GM18867 (cell line): Measurements from ENCODE around the gene LOXHD1.

Source experiments
- ATAC-seq: cut with Tn5 transposase; IDR thresholded peaks from one replicate; pipeline ENCODE4 v1.9.1; 2021; ENCODE audit warnings: mild to moderate bottlenecking, moderate library complexity; ENCODE audit not compliant: unreplicated experiment

LOXHD1 gene, protein sequence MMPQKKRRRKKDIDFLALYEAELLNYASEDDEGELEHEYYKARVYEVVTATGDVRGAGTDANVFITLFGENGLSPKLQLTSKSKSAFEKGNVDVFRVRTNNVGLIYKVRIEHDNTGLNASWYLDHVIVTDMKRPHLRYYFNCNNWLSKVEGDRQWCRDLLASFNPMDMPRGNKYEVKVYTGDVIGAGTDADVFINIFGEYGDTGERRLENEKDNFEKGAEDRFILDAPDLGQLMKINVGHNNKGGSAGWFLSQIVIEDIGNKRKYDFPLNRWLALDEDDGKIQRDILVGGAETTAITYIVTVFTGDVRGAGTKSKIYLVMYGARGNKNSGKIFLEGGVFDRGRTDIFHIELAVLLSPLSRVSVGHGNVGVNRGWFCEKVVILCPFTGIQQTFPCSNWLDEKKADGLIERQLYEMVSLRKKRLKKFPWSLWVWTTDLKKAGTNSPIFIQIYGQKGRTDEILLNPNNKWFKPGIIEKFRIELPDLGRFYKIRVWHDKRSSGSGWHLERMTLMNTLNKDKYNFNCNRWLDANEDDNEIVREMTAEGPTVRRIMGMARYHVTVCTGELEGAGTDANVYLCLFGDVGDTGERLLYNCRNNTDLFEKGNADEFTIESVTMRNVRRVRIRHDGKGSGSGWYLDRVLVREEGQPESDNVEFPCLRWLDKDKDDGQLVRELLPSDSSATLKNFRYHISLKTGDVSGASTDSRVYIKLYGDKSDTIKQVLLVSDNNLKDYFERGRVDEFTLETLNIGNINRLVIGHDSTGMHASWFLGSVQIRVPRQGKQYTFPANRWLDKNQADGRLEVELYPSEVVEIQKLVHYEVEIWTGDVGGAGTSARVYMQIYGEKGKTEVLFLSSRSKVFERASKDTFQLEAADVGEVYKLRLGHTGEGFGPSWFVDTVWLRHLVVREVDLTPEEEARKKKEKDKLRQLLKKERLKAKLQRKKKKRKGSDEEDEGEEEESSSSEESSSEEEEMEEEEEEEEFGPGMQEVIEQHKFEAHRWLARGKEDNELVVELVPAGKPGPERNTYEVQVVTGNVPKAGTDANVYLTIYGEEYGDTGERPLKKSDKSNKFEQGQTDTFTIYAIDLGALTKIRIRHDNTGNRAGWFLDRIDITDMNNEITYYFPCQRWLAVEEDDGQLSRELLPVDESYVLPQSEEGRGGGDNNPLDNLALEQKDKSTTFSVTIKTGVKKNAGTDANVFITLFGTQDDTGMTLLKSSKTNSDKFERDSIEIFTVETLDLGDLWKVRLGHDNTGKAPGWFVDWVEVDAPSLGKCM (N-terminal part only)

GRCh38 chr18:46657115-46657955 lies at the start of gene LOXHD1:
LOXHD1 (minus strand) TSS chr18:46657220; CDS start chr18:46657033, 187 bp downstream.
- ATAC-seq: no peak

DNA sequence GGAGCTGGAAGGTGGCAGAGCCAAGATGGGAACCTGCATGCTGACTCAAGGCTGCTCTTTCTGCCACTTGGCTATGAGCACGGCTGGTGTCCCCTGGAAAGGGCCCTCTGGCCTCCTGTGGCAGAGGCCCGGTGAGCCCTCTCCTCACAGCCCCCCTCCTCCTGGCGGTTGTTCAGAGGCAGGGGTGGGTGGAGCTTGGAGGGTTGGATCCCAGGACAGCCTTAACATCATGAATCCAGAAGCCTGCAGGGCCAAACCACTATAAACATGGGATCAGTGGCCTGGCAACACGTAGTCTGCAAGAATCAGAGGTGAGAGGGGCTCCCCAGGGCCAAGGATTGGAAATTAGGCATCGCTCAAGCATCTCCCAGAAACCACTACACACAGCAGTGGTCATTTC lies 48.5 kb upstream of the LOXHD1 start:
- no peak for ATAC-seq

DNA sequence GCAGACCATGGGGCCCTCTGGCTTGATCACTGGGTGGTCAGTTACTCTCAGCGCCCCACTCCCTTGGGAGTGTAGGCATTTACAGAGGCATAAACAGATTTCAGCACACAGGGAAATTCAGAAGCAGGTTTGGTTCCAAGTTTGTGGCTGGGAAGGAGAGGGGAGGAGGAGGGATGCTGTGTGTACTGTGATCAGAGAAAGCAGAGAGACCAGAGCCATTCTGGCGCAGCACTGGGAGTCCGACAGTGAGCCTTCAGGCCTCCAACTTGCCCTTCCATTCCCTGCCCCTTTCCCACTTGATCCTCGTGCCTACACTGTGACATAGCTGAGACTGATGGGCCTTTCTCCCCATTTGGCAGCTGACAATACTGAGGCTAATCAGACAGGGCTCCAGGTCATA lies 47.8 kb upstream of the LOXHD1 start:
- no peak for ATAC-seq

DNA sequence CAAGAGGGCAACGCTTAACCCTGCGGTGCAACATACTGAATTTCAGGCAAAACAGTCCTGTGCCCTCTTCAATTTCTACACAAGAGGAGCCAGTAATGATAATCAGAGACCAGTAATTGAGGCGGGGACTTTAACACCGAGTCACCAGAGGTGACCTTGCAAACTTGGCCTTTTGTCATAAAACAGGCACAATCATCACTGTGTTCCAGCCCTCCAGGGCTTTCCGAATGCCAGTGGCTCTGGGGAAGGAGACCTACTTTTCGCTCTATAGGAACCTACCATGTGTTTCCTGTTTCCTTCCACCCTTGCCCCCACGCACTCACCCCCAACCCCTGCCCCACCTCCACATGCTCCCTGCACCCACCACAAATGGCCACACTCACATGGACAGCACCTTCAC lies 47.2 kb upstream of the LOXHD1 start:
- no peak for ATAC-seq

DNA sequence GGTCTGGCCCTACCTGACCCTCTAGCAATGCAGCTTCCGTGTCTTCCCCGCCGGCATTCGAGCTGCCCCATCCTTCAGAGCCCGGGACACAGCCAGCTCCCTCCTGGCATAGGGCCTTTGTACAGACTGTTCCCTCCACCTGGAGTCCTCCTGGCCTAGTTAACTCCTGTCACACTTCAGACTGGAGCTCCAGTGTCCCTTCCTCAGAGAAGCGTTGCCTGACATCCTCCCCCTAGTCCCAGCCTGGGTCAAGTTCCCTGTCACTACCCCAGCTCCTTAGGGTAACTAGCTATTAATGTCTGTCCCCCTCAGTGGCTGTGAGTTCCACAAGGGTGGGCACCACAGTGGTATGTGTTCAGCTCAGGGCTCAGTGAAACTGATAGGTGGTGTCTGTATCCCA lies 45.5 kb upstream of the LOXHD1 start:
- no peak for ATAC-seq

- ATAC-seq: no peak
Measured at GRCh38 chr18:46700066-46700824, 43.2 kb upstream of the LOXHD1 start.

DNA sequence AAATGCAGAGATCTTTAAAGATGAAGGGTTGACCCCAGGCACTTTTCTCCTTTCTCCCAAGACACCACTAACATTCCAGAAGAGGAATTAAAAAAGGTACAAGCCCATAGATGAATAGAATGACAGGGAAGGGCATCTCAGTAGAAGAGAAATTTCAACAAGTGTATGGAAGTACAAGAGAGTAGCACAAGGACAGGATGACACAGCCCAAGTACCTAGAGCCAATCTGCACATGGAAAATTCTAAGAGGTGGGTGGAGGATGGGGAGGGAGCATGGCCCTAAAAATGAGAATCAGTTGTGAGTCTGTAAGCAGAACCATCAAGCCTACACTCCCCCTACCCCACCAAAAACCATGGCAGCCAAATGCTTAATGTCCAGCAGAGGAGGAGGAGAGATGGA lies 39.7 kb upstream of the LOXHD1 start:
- no peak for ATAC-seq

DNA sequence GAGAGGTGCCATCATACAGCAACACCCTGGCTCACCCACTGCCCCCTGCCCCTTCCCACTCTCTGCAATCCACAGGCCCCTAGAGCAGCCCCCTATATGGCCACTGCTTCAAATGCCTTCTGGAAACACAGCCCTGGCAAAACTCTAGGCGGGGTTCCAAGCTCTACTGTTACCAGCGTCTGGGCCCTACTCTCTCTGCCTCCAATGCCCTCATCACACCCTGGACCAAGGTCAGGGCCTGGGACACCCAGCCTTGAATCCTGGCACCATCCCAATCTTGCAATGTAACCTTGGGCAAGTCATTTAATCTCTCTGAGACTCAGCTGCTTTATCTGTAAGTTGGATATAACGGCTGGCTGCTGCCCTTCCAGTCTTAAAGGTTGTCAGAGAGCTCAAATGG lies 39.2 kb upstream of the LOXHD1 start:
- no peak for ATAC-seq

DNA sequence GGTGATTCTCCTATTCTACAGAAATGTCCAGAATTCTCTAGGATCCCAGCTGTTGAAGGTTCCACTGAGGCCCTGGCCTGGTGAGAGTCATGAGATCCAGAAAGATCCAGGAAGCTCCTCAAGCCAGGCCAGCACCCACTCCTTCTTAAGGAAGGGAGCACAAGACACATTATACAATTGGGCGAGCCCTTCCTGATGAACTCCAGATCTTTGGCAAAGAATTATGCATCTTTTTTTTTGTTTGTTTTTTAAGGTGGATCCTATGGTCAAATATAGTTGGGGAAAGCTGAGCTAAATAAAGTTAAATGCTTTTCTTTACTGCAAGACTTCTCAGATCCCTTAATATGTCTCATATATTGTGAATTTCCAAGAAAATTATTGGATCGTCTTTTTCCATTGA lies 37.0 kb upstream of the LOXHD1 start:
- no peak for ATAC-seq

- no peak for ATAC-seq
Measured at GRCh38 chr18:46688853-46689525, 32.0 kb upstream of the LOXHD1 start.

DNA sequence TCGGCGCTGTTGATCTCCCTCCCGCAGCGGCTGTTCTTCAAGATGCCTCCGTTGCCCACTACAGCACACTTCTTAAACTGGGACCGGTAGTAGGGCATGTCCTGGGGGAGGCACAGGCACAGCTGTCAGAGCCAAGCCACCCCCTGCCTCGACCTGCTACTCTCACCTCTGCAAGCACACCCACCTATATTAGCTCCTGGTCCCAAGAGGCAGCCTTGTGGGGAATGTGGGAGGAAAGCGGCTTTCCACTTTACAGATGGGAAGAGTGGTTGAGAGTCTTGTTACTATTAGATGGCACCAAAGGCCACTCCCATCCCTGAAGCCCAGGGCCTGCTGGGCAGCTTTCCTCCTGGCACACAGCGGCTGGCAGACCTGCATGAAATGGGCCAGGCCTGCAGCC lies 29.2 kb upstream of the LOXHD1 start:
- no peak for ATAC-seq

DNA sequence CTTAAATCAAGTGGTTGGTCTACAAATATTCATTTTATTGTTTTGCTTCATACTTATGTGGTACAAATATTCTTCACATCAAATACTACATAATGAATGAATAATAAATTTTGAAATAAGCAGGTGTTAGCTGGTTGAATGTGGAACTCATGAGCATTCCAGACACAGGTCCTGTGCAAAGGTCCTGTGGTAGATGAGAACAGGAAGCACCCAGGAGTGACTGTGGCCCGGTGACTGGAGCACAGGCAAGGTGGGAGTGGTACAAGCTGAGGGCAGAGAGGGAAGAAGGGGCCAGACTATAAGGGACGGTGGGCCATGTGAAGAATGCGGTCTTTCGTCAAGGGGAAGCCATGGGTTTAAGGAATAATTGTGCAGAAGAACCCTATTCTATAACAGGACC lies 26.2 kb upstream of the LOXHD1 start:
- ATAC-seq: no peak

- no peak for ATAC-seq
Measured at GRCh38 chr18:46680784-46681695, 24.0 kb upstream of the LOXHD1 start.

- ATAC-seq: no peak
Measured at GRCh38 chr18:46679846-46680598, 23.0 kb upstream of the LOXHD1 start.

DNA sequence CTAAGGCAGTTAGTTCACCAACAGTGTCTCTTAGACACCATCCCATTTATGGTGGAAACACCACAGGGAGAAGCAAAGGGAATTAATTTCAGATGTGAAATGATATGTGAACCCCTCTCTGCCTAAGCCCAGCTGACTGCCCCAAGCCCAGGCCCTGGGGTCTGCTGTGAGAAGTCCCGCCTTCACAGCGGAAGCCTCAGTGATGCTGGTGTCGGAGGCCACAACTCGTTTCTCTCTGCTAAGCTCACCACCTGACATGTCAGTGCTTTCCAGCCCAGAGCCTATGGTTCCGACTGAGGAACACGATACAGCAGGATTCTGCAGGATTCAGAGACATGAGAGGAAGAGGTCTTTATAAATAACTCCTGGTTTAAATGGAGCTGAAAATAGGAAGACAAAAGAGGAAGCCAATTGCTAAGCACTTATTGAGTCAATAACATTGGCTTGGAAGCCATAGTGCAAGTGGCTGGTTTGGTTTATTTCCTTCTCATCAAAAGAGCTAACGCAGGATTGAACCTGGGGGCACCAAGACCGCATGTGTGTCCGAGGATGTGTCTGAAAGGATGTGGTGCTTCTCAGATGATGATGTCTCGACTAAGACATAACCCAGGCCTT lies 21.9 kb upstream of the LOXHD1 start:
- ATAC-seq: no peak

DNA sequence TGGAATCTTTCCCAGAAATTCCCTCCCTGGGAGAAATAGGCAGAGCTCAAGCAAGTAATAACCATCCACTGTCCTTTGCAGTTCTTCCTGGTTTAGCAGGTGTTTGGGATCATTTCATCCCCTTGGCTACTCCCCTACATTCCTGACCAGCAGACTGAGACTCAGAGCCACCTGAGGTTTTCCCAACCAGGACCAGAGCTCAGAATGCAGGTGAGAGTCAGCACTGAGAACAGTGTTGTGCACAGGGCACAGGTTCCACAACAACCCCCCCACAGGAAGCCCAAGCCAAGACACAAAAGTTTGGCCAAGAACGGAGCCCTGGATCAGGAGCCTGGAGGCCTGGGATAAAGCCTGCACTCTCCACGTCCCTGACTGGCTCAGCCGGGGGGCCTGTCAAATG lies 21.0 kb upstream of the LOXHD1 start:
- no peak for ATAC-seq

DNA sequence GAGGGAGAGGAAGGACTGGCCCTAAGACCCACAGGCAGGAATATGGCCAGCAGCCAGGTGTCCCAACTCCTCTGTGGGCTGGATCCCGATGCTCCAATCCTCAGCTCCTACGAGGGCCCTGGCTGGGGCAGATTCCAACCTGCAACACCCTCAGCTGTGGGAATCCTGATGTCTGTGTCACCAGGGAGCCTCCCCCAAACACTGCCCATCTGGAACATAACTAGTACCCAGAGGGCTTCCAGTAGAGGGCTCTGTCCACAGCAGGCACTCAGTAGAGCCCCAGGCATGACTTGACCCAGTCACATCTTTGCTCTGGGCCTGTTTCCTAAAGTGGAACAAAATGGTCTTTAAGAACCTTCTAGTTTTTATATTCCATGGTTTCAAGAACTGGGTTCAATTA lies 20.6 kb upstream of the LOXHD1 start:
- ATAC-seq: no peak
